HCT116 (cell line): ENCODE results near the gene MKNK1. TPM values are rescaled to one million over a fixed set of nuclear protein-coding genes. Genes with fewer than 3 reads are reported as not detected.

Experiments
- ATAC-seq: fragments of 200-7000 bp; cut with Tn5 transposase; 2 replicates; pipeline ENCODE4 v1.9.1; 2020; ENCODE audit warnings: mild to moderate bottlenecking, moderate library complexity
- BruUV-seq: library from RNA; stranded (reverse); fragments of 400-500 nt; replicated peaks from 2 replicates; lab custom pipeline; 2021; lab: Mats Ljungman, UMichigan
- CTCF ChIA-PET: fragments of 300-600 bp; sonication (Branson Sonifier 250); formaldehyde crosslinking; loops from one replicate; lab custom pipeline; 2021; ENCODE audit warnings: antibody characterized with exemption; lab: Charles Lee
- POLR2A ChIA-PET: fragments of 300-600, 350-600 bp; sonication (Branson Sonifier 250); formaldehyde crosslinking; loops from one replicate; lab custom pipeline; 2021; ENCODE audit warnings: antibody characterized with exemption; lab: Charles Lee
- RAD21 ChIA-PET, 2 experiments: fragments of 300-600 bp; sonication (Branson Sonifier 250); formaldehyde crosslinking; loops; one replicate each; lab custom pipeline; 2023; ENCODE audit warnings: low total read pairs in 2 of 2; ENCODE audit not compliant: uncharacterized antibody in 2 of 2, unreplicated experiment in 2 of 2, low non-redundant PET in 1 of 2; lab: Charles Lee
- DNase-seq: peaks from one replicate; pipeline ENCODE4 v3.0.0-alpha.2; 2010; ENCODE audit warnings: low read depth, low spot score
- H2AFZ ChIP-seq: fragments of 200-600 bp; shearing (Covaris generic), sonication (generic); 2 replicates; pipeline ENCODE4 v1.6.1; 2017; ENCODE audit warnings: low read depth, mixed run types, mixed read lengths, antibody characterized with exemption, low read length; ENCODE audit not compliant: poor library complexity, severe bottlenecking
- H3K27ac ChIP-seq: 2 replicates; pipeline ENCODE4 v1.5.1; 2012; ENCODE audit warnings: low read depth, low read length
- H3K27me3 ChIP-seq: fragments of 200-600 bp; sonication (generic); 2 replicates; pipeline ENCODE4 v1.6.1; 2016; ENCODE audit warnings: mixed run types, low read length, mixed read lengths; ENCODE audit not compliant: insufficient read depth
- H3K36me3 ChIP-seq, 2 experiments: fragments of 200-500 bp in 1 of 2; fragments of 200-600 bp in 1 of 2; sonication (Bioruptor generic) in 1 of 2; sonication (generic) in 1 of 2; 2 replicates each; pipeline versions ENCODE4 v1.5.1 to v1.6.1; 2014 to 2016; ENCODE audit warnings: low read length in 2 of 2, inconsistent platforms in 1 of 2, mixed read lengths in 1 of 2, mixed run types in 1 of 2; ENCODE audit not compliant: insufficient read depth in 2 of 2, control insufficient read depth in 1 of 2
- H3K4me1 ChIP-seq, 2 experiments: fragments of 200-600 bp in 1 of 2; sonication (generic) in 1 of 2; 2 replicates each; pipeline versions ENCODE4 v1.5.1 to v1.6.1; 2012 to 2017; ENCODE audit warnings: low read length in 2 of 2, inconsistent platforms in 1 of 2, mild to moderate bottlenecking in 1 of 2, mixed read lengths in 1 of 2, mixed run types in 1 of 2, moderate library complexity in 1 of 2; ENCODE audit not compliant: insufficient read depth in 2 of 2, control insufficient read depth in 1 of 2
- H3K4me2 ChIP-seq: fragments of 200-600 bp; sonication (generic); 2 replicates; pipeline ENCODE4 v1.6.1; 2017; ENCODE audit warnings: mixed run types, low read length, mixed read lengths
- H3K4me3 ChIP-seq, 2 experiments: fragments of 200-600 bp in 1 of 2; sonication (generic) in 1 of 2; replicated peaks in 1 of 2; 2 replicates each; pipeline ENCODE4 v1.5.1; 2011 to 2016; ENCODE audit warnings: low read length in 2 of 2, control low read depth in 1 of 2, low read depth in 1 of 2, mild to moderate bottlenecking in 1 of 2, mixed read lengths in 1 of 2, mixed run types in 1 of 2
- H3K79me2 ChIP-seq: fragments of 200-600 bp; sonication (generic); 2 replicates; pipeline ENCODE4 v1.6.1; 2017; ENCODE audit warnings: mild to moderate bottlenecking, mixed run types, low read length, moderate library complexity, mixed read lengths; ENCODE audit not compliant: insufficient read depth
- H3K9ac ChIP-seq: fragments of 200-600 bp; sonication (generic); 2 replicates; pipeline ENCODE4 v1.6.1; 2016; ENCODE audit warnings: low read length, mixed read lengths
- H3K9me2 ChIP-seq: fragments of 200-600 bp; sonication (generic), shearing (Covaris generic); 2 replicates; pipeline ENCODE4 v1.6.1; 2017; ENCODE audit warnings: mixed run types, mild to moderate bottlenecking, moderate library complexity; ENCODE audit not compliant: insufficient read depth
- H3K9me3 ChIP-seq, 2 experiments: fragments of 200-500 bp in 1 of 2; fragments of 200-600 bp in 1 of 2; sonication (Bioruptor generic) in 1 of 2; sonication (generic) in 1 of 2; 2 replicates each; pipeline ENCODE4 v1.6.1; 2014 to 2017; ENCODE audit warnings: low read length in 2 of 2, mixed read lengths in 2 of 2, inconsistent platforms in 1 of 2, low read depth in 1 of 2, mild to moderate bottlenecking in 1 of 2, mixed run types in 1 of 2, moderate library complexity in 1 of 2; ENCODE audit not compliant: control insufficient read depth in 1 of 2, insufficient read depth in 1 of 2
- H4K20me1 ChIP-seq: fragments of 200-600 bp; sonication (generic), shearing (Covaris generic); 2 replicates; pipeline ENCODE4 v1.6.1; 2017; ENCODE audit warnings: mixed run types, mild to moderate bottlenecking, moderate library complexity; ENCODE audit not compliant: insufficient read depth
- CBX3 ChIP-seq: IDR thresholded peaks from 2 replicates; pipeline ENCODE4 v1.6.1; 2012; ENCODE audit warnings: low read depth
- ELF1 ChIP-seq: IDR thresholded peaks from 2 replicates; pipeline ENCODE4 v1.6.1; 2012; ENCODE audit warnings: low read depth, borderline replicate concordance
- EZH2 ChIP-seq: fragments of 200-600 bp; sonication (generic); IDR thresholded peaks from 2 replicates; pipeline ENCODE4 v1.6.1; 2017; ENCODE audit warnings: antibody characterized with exemption, mixed run types
- POLR2A ChIP-seq: IDR thresholded peaks from 2 replicates; pipeline ENCODE4 v1.7.0; 2011; ENCODE audit warnings: borderline replicate concordance; ENCODE audit not compliant: insufficient read depth, insufficient read length; ENCODE audit errors: extremely low read depth
- SRF ChIP-seq: IDR thresholded peaks from 2 replicates; pipeline ENCODE4 v1.6.1; 2012; ENCODE audit warnings: low read depth
- ZBTB33 ChIP-seq: IDR thresholded peaks from 2 replicates; pipeline ENCODE4 v1.6.1; 2011; ENCODE audit warnings: mild to moderate bottlenecking, low read length, moderate library complexity; ENCODE audit not compliant: insufficient replicate concordance; ENCODE audit errors: extremely low read depth
- ZFX ChIP-seq: fragments of 450-650 bp; IDR thresholded peaks from 2 replicates; pipeline ENCODE4 v1.6.1; 2017
- intact Hi-C: fragments of 100-400 bp; cut with micrococcal nuclease; formaldehyde crosslinking; loops from 2 replicates; pipeline ENCODE4 v1.10.0; 2022
- total RNA-seq: library from RNA; stranded (reverse); gene quantifications from one replicate; pipeline ENCODE4 v1.2.1, GENCODE V29; 2021; ENCODE audit not compliant: unreplicated experiment
- TF ChIP-seq, protein P1 (sequence below): IDR thresholded peaks from 2 replicates; pipeline ENCODE4 v1.6.1; 2012

The MKNK1 gene
- total RNA-seq, 1 experiment from 2014 or later, result 30.9 TPM

GRCh38 chr1:46558966-46559365, 45.1 kb downstream of the MKNK1 start:
- H3K27ac ChIP-seq, result no peak overlapping the region
- ChIA-PET RAD21 (no interaction called here), POLR2A (no interaction called here), CTCF (no interaction called here)
- peaks cover 0 to 2% of the 10 kb centered on the region in 2 experiments; a peak in 2 of 4 replicates for H3K36me3 ChIP-seq
- no peaks in the 10 kb centered on the region for H3K79me2 ChIP-seq
- no peak overlapping the region for H3K4me2 ChIP-seq
- H2AFZ ChIP-seq, result no peak overlapping the region
- no peaks in the 10 kb centered on the region for H3K9me3 ChIP-seq
- TF ChIP-seq ELF1 (no peak), ZFX (no peak), CBX3 (no peak), EZH2 (no peak), ZBTB33 (no peak), POLR2A (no peak), SRF (no peak)
- TF ChIP-seq, protein P1, sequence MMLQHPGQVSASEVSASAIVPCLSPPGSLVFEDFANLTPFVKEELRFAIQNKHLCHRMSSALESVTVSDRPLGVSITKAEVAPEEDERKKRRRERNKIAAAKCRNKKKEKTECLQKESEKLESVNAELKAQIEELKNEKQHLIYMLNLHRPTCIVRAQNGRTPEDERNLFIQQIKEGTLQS, result no peak
- no peak overlapping the region for H3K4me3 ChIP-seq
- no TSS peak for BruUV-seq
- ATAC-seq (no peak), DNase-seq (no peak)
- no peak overlapping the region for H3K9ac ChIP-seq
- intact Hi-C loops, result no loop called here
- H3K9me2 ChIP-seq, result no peaks in the 10 kb centered on the region
- peaks cover 0 to 7% of the 10 kb centered on the region in 2 experiments; a peak in 2 of 4 replicates for H3K4me1 ChIP-seq
- H4K20me1 ChIP-seq, result no peaks in the 10 kb centered on the region; the same call in 1 of the 2 replicates
- H3K27me3 ChIP-seq, result no peaks in the 10 kb centered on the region
